GM12878 (cell line): ENCODE data around the gene COL4A1. TPM values are rescaled to one million over a fixed set of nuclear protein-coding genes. Genes with fewer than 3 reads are reported as not detected.

Source experiments
- ATAC-seq: fragments of 200-7000 bp; cut with Tn5 transposase; 3 replicates; pipeline ENCODE4 v1.9.1; 2020; ENCODE audit warnings: mild to moderate bottlenecking, moderate library complexity
- BruUV-seq: library from RNA; stranded (reverse); fragments of 400-500 nt; replicated peaks from 2 replicates; lab custom pipeline; 2021; lab: Mats Ljungman, UMichigan
- CTCF ChIA-PET: fragments of 300-600 bp; sonication (Branson Sonifier 250); formaldehyde crosslinking; extraction: SDS; loops from one replicate; lab custom pipeline; 2021; ENCODE audit warnings: inconsistent platforms; lab: Yijun Ruan, JAX
- POLR2A ChIA-PET: fragments of 350-600 bp; formaldehyde crosslinking; extraction: SDS; loops from one replicate; lab custom pipeline; 2021; ENCODE audit warnings: inconsistent platforms; lab: Charles Lee
- RAD21 ChIA-PET: fragments of 300-600 bp; sonication (Branson Sonifier 250); formaldehyde crosslinking; loops from one replicate; lab custom pipeline; 2023; ENCODE audit warnings: antibody characterized with exemption; ENCODE audit not compliant: unreplicated experiment; lab: Charles Lee
- SMC1A ChIA-PET: fragments of 300-600 bp; sonication (Branson Sonifier 250); formaldehyde crosslinking; loops from one replicate; lab custom pipeline; 2023; ENCODE audit not compliant: unreplicated experiment, uncharacterized antibody; lab: Charles Lee
- DNase-seq: peaks from one replicate; pipeline ENCODE4 v3.0.0-alpha.2; 2011; ENCODE audit warnings: low read depth, low spot score
- FAIRE-seq: peaks from 3 replicates; lab custom pipeline; 2011; peaks lifted over from hg19 to GRCh38; lab: Jason Lieb, UNC
- H2AFZ ChIP-seq: 2 replicates; pipeline ENCODE4 v1.6.0; 2011; ENCODE audit warnings: low read depth, low read length, control low read depth; ENCODE audit not compliant: control insufficient read depth
- H3K27ac ChIP-seq: 2 replicates; pipeline ENCODE4 v1.5.1; 2011; ENCODE audit warnings: control low read depth; ENCODE audit not compliant: control insufficient read depth, insufficient read depth
- H3K27me3 ChIP-seq, 2 experiments: replicated peaks in 1 of 2; 2 replicates each; pipeline versions ENCODE4 v1.6.0 to v1.6.1; 2011; ENCODE audit warnings: low read length in 1 of 2; ENCODE audit not compliant: control insufficient read depth in 2 of 2, insufficient read depth in 2 of 2
- H3K36me3 ChIP-seq, 2 experiments: 2 replicates each; pipeline ENCODE4 v1.5.1; 2011; ENCODE audit warnings: low read length in 1 of 2; ENCODE audit not compliant: control insufficient read depth in 2 of 2, insufficient read depth in 2 of 2
- H3K4me1 ChIP-seq: 2 replicates; pipeline ENCODE4 v1.6.1; 2011; ENCODE audit warnings: mild to moderate bottlenecking, low read length, moderate library complexity, mixed read lengths; ENCODE audit not compliant: control insufficient read depth, insufficient read depth
- H3K4me2 ChIP-seq: 2 replicates; pipeline ENCODE4 v1.6.0; 2011; ENCODE audit warnings: control low read depth; ENCODE audit not compliant: control insufficient read depth, insufficient read depth
- H3K4me3 ChIP-seq: fragments of 200-600 bp; sonication (generic); 2 replicates; pipeline ENCODE4 v1.5.1; 2016
- H3K79me2 ChIP-seq: 2 replicates; pipeline ENCODE4 v1.6.0; 2011; ENCODE audit warnings: low read length; ENCODE audit not compliant: control insufficient read depth, insufficient read depth
- H3K9ac ChIP-seq: 2 replicates; pipeline ENCODE4 v1.8.0; 2011; ENCODE audit warnings: low read length, control low read depth, mixed read lengths; ENCODE audit not compliant: control insufficient read depth, insufficient read depth
- H3K9me3 ChIP-seq: replicated peaks from 3 replicates; pipeline ENCODE4 v1.5.1; 2011; ENCODE audit warnings: mild to moderate bottlenecking, low read length; ENCODE audit not compliant: control insufficient read depth, insufficient read depth
- H4K20me1 ChIP-seq: 2 replicates; pipeline ENCODE4 v1.6.0; 2011; ENCODE audit not compliant: control insufficient read depth, insufficient read depth
- BMI1 ChIP-seq: fragments of 450-650 bp; IDR thresholded peaks from 2 replicates; pipeline ENCODE4 v1.6.1; 2016; ENCODE audit warnings: mild to moderate bottlenecking, moderate library complexity, borderline replicate concordance
- EGR1 ChIP-seq, 2 experiments: IDR thresholded peaks; 1 replicate in 1 of 2; 2 replicates in 1 of 2; pipeline ENCODE4 v1.6.1; 2011 to 2012; ENCODE audit warnings: low read depth in 2 of 2, low read length in 2 of 2, borderline replicate concordance in 1 of 2, mild to moderate bottlenecking in 1 of 2, moderate library complexity in 1 of 2
- GABPA ChIP-seq: IDR thresholded peaks from 2 replicates; pipeline ENCODE4 v1.6.1; 2014; ENCODE audit warnings: antibody characterized with exemption, low read depth, mild to moderate bottlenecking, inconsistent platforms
- IKZF2 ChIP-seq, 2 experiments: fragments of 450-650 bp; IDR thresholded peaks; 2 replicates each; pipeline ENCODE4 v1.6.1; 2017; ENCODE audit warnings: mild to moderate bottlenecking in 2 of 2, moderate library complexity in 2 of 2
- JUNB ChIP-seq: IDR thresholded peaks from 2 replicates; pipeline ENCODE4 v1.6.1; 2016; ENCODE audit warnings: antibody characterized with exemption, mild to moderate bottlenecking
- JUND ChIP-seq: IDR thresholded peaks from 2 replicates; pipeline ENCODE4 v1.6.1; 2012; ENCODE audit warnings: low read depth, mild to moderate bottlenecking, low read length, improper control_type of control experiment, moderate library complexity
- MYB ChIP-seq: fragments of 150-350 bp; IDR thresholded peaks from 2 replicates; pipeline ENCODE4 v1.6.1; 2014; ENCODE audit warnings: mild to moderate bottlenecking, low read depth, low read length, borderline replicate concordance
- PBX3 ChIP-seq: IDR thresholded peaks from 2 replicates; pipeline ENCODE4 v1.6.1; 2011; ENCODE audit warnings: mild to moderate bottlenecking, low read depth, low read length, moderate library complexity; ENCODE audit not compliant: insufficient replicate concordance
- POLR2A ChIP-seq: IDR thresholded peaks from 2 replicates; pipeline ENCODE4 v1.6.1; 2011; ENCODE audit warnings: low read depth, mild to moderate bottlenecking, low read length
- POLR2AphosphoS2 ChIP-seq: IDR thresholded peaks from 2 replicates; pipeline ENCODE4 v1.6.1; 2011; ENCODE audit warnings: low read depth, mild to moderate bottlenecking, low read length, improper control_type of control experiment, moderate library complexity
- POU2F2 ChIP-seq: IDR thresholded peaks from 3 replicates; pipeline ENCODE4 v1.6.1; 2011; ENCODE audit warnings: low read depth, mild to moderate bottlenecking, low read length, borderline replicate concordance
- SMC3 ChIP-seq: IDR thresholded peaks from 2 replicates; pipeline ENCODE4 v1.6.1; 2011; ENCODE audit warnings: low read length, improper control_type of control experiment, borderline replicate concordance
- TCF7 ChIP-seq: IDR thresholded peaks from 2 replicates; pipeline ENCODE4 v1.6.1; 2014; ENCODE audit warnings: antibody characterized with exemption, borderline replicate concordance
- WRNIP1 ChIP-seq: IDR thresholded peaks from 2 replicates; pipeline ENCODE4 v1.6.1; 2011; ENCODE audit warnings: low read depth, low read length, improper control_type of control experiment, borderline replicate concordance
- WGBS: methylation state at CpG from one replicate; pipeline ENCODE4 v1.1.6; 2016; ENCODE audit warnings: low lambda C conversion rate; ENCODE audit not compliant: insufficient replicate concordance, insufficient coverage; ENCODE audit errors: missing lambda C conversion rate; 5-methylcytosine and 5-hydroxymethylcytosine counted together
- in situ Hi-C: fragments of 300-500 bp; cut with MboI; formaldehyde crosslinking; loops from 9 replicates; pipeline ENCODE4 v1.14.3; 2018; ENCODE audit warnings: mixed read lengths
- intact Hi-C: fragments of 100-400 bp; cut with micrococcal nuclease; formaldehyde crosslinking; loops from one replicate; pipeline ENCODE4 v1.14.2; 2022; ENCODE audit not compliant: unreplicated experiment
- polyA plus RNA-seq, 11 experiments: library from polyadenylated mRNA; depleted of rRNA in 4 of 11; unstranded in 6 of 11; stranded (reverse) in 5 of 11; fragments of >200 nt; fragmentation: Nextera tagmentation in 4 of 11; fragmentation: Illumina TruSeq in 1 of 11; extraction: Ambion mirVana in 4 of 11; extraction: Trizol in 1 of 11; gene quantifications; 1 replicate in 1 of 11; 2 replicates in 10 of 11; pipeline versions ENCODE4 v1.2.1 to v1.2.3, GENCODE V29; 2011 to 2016; ENCODE audit warnings: inconsistent platforms in 2 of 11, missing spikeins in 2 of 11, low read depth in 1 of 11
- total RNA-seq, 4 experiments: library from RNA; depleted of rRNA in 3 of 4; stranded (reverse); fragments of >200 nt in 3 of 4; fragmentation: Illumina TruSeq in 1 of 4; extraction: Trizol in 1 of 4; gene quantifications; 2 replicates each; pipeline versions ENCODE4 v1.2.1 to v1.2.3, GENCODE V29; 2013 to 2021
- TF ChIP-seq, protein P1 (sequence below): fragments of 450-650 bp; IDR thresholded peaks from 2 replicates; pipeline ENCODE4 v1.6.1; 2017; ENCODE audit warnings: antibody characterized with exemption, mild to moderate bottlenecking, moderate library complexity

Gene COL4A1
- total and polyA plus RNA-seq, 10 of the 15 experiments (the other 5 are each of a cell fraction or from before 2014, with no cell fraction given): 0.07 to 0.31 (median 0.13) TPM; not detected in 6

DNA sequence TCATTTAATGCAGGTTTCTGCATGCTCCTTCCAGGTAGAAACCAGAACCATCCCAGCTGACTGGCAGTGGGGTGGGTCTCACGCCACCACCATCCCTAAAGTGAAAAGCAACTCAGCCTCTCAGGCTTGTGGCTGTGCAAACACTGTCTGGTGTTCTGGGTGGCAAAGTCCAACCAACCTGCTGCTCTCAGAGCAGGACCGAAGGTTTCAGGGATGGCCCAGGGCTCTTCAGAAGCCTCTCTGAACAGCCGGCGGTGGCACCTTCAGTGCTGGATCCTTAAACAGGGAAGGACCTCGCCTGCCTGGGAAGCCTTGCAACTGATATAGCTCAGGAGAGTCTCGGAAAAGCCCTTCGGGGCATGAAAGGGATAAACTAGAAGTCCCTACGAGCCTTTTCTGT lies 100.8 kb downstream of the COL4A1 start (continued):
- no peak for TF ChIP-seq SMC3
- no peak for TF ChIP-seq POLR2AphosphoS2
- TF ChIP-seq, protein P1, sequence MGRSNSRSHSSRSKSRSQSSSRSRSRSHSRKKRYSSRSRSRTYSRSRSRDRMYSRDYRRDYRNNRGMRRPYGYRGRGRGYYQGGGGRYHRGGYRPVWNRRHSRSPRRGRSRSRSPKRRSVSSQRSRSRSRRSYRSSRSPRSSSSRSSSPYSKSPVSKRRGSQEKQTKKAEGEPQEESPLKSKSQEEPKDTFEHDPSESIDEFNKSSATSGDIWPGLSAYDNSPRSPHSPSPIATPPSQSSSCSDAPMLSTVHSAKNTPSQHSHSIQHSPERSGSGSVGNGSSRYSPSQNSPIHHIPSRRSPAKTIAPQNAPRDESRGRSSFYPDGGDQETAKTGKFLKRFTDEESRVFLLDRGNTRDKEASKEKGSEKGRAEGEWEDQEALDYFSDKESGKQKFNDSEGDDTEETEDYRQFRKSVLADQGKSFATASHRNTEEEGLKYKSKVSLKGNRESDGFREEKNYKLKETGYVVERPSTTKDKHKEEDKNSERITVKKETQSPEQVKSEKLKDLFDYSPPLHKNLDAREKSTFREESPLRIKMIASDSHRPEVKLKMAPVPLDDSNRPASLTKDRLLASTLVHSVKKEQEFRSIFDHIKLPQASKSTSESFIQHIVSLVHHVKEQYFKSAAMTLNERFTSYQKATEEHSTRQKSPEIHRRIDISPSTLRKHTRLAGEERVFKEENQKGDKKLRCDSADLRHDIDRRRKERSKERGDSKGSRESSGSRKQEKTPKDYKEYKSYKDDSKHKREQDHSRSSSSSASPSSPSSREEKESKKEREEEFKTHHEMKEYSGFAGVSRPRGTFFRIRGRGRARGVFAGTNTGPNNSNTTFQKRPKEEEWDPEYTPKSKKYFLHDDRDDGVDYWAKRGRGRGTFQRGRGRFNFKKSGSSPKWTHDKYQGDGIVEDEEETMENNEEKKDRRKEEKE: no peak
- no peak for TF ChIP-seq JUNB
- TF ChIP-seq POU2F2: no peak
- no peak for TF ChIP-seq EGR1 (IDR thresholded peaks at IDR 0.05; ENCODE audit: borderline replicate concordance in 1 of 2, low read depth in 2 of 2, low read length in 2 of 2)
- TF ChIP-seq GABPA: no peak
- no peak for TF ChIP-seq TCF7
- no peak for TF ChIP-seq IKZF2 (IDR thresholded peaks at IDR 0.05)
- no peak for TF ChIP-seq MYB

- intact Hi-C loops: no loop called here
- no peak for DNase-seq
- Histone ChIP-seq H3K4me3 (no peak overlapping the region), H2AFZ (no peak overlapping the region), H3K4me1 (no peaks in the 10 kb centered on the region)
- no peak for ATAC-seq
- no peak for TF ChIP-seq PBX3
- no peak for TF ChIP-seq BMI1
- no peak for TF ChIP-seq JUND
- TF ChIP-seq POU2F2: no peak
- TF ChIP-seq POLR2A: no peak
- no peak for TF ChIP-seq WRNIP1
- TF ChIP-seq, all 136 proteins: peak for 0
- POLR2A ChIA-PET: no interaction called here
- no peak for FAIRE-seq
- Histone ChIP-seq H3K9me3 (no peaks in the 10 kb centered on the region), H3K79me2 (no peaks in the 10 kb centered on the region), H3K36me3 (no peaks in the 10 kb centered on the region), H3K27ac (no peak overlapping the region), H4K20me1 (no peaks in the 10 kb centered on the region), H3K9ac (no peak overlapping the region), H3K27me3 (no peaks in the 10 kb centered on the region; a peak in 1 of 4 replicates), H3K4me2 (no peak overlapping the region)
- no TSS peak for BruUV-seq
- CTCF ChIA-PET: no interaction called here
- WGBS: 35% methylated on average over 3 of the region's 4 CpGs
- SMC1A ChIA-PET: no interaction called here
- RAD21 ChIA-PET: no interaction called here
- in situ Hi-C loops: no loop called here
Measured at GRCh38 chr13:110201114-110201513, 105.8 kb downstream of the COL4A1 start.
